Caco-2 (cell line): Measurements from ENCODE around the gene COL11A2. TPM values are rescaled to one million over a fixed set of nuclear protein-coding genes. Genes with fewer than 3 reads are reported as not detected.

ENCODE experiments used
- BruUV-seq: library from RNA; stranded (reverse); fragments of 400-500 nt; replicated peaks from 2 replicates; lab custom pipeline; 2021; lab: Mats Ljungman, UMichigan
- CTCF ChIA-PET: fragments of 300-600 bp; sonication (Branson Sonifier 250); formaldehyde crosslinking; loops from one replicate; lab custom pipeline; 2022; ENCODE audit warnings: antibody characterized with exemption; lab: Charles Lee
- POLR2A ChIA-PET: fragments of 300-600 bp; sonication (Branson Sonifier 250); formaldehyde crosslinking; loops from one replicate; lab custom pipeline; 2022; ENCODE audit warnings: antibody characterized with exemption; lab: Charles Lee
- DNase-seq, 2 experiments: peaks; one replicate each; pipeline versions ENCODE4 v3.0.0 to v3.0.0-alpha.2; 2020 to 2022
- H3K27me3 ChIP-seq: replicated peaks from 2 replicates; pipeline ENCODE4 v1.6.0; 2011; ENCODE audit warnings: low read length; ENCODE audit not compliant: control insufficient read depth, insufficient read depth
- H3K36me3 ChIP-seq: 2 replicates; pipeline ENCODE4 v1.5.1; 2011; ENCODE audit warnings: low read length; ENCODE audit not compliant: control insufficient read depth, insufficient read depth
- H3K4me1 ChIP-seq: fragments of 250-450 bp; sonication (Bioruptor Pico); 2 replicates; pipeline ENCODE4 v1.5.1; 2020; ENCODE audit warnings: mild to moderate bottlenecking
- H3K4me3 ChIP-seq: 2 replicates; pipeline ENCODE4 v1.5.1; 2011; ENCODE audit warnings: low read depth, mild to moderate bottlenecking, control low read depth, low read length
- H3K9me3 ChIP-seq: fragments of 250-450 bp; sonication (Bioruptor Pico); 2 replicates; pipeline ENCODE4 v1.5.1; 2020; ENCODE audit warnings: mild to moderate bottlenecking, moderate library complexity
- H3K27ac Mint-ChIP-seq: one replicate; pipeline ENCODE4 v1.8.0; 2022; ENCODE audit warnings: mixed read lengths; ENCODE audit not compliant: unreplicated experiment
- H3K27me3 Mint-ChIP-seq: one replicate; pipeline ENCODE4 v1.8.0; 2022; ENCODE audit warnings: mixed read lengths; ENCODE audit not compliant: insufficient read depth, unreplicated experiment
- H3K36me3 Mint-ChIP-seq: one replicate; pipeline ENCODE4 v1.8.0; 2022; ENCODE audit warnings: mild to moderate bottlenecking, mixed read lengths; ENCODE audit not compliant: insufficient read depth, unreplicated experiment
- H3K4me1 Mint-ChIP-seq: one replicate; pipeline ENCODE4 v1.8.0; 2022; ENCODE audit warnings: low read depth, mixed read lengths; ENCODE audit not compliant: unreplicated experiment
- H3K4me3 Mint-ChIP-seq: one replicate; pipeline ENCODE4 v1.8.0; 2022; ENCODE audit warnings: mild to moderate bottlenecking, moderate library complexity, mixed read lengths; ENCODE audit not compliant: unreplicated experiment
- H3K9me3 Mint-ChIP-seq: one replicate; pipeline ENCODE4 v1.8.0; 2022; ENCODE audit warnings: mixed read lengths; ENCODE audit not compliant: unreplicated experiment
- intact Hi-C: fragments of 100-400 bp; cut with micrococcal nuclease; formaldehyde crosslinking; loops from one replicate; pipeline ENCODE4 v1.10.0; 2022; ENCODE audit not compliant: unreplicated experiment
- total RNA-seq: library from RNA; stranded (reverse); gene quantifications from 2 replicates; pipeline ENCODE4 v1.2.3, GENCODE V29; 2022
- TF ChIP-seq, protein P1 (sequence below), 2 experiments: fragments of 200-600 bp in 1 of 2; IDR thresholded peaks; 1 replicate in 1 of 2; 2 replicates in 1 of 2; pipeline versions ENCODE4 v1.5.1 to v1.8.0; 2011 to 2022; ENCODE audit warnings: antibody characterized with exemption in 1 of 2, control low read depth in 1 of 2, inconsistent platforms in 1 of 2, low read depth in 1 of 2, low read length in 1 of 2, mild to moderate bottlenecking in 1 of 2, moderate library complexity in 1 of 2; ENCODE audit not compliant: insufficient read depth in 1 of 2, severe bottlenecking in 1 of 2, unreplicated experiment in 1 of 2

The COL11A2 gene
- total RNA-seq, 1 experiment from 2014 or later = 1.3 TPM

DNA sequence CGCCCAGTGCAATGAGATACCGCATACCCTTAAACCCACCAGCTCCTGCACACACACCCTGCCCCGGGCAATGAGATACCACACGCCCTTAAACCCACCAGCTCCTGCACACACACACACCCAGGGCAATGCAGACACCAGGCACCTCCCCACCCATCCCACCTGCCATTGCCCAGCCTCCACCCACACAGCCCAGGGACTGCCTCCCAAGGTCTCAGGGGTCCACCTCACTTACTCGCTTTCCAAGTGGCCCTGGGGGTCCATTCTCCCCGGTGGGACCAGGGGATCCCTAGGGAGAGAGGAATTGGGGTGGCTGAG is 24.0 kb downstream of the COL11A2 start:
- intact Hi-C loops = no loop called here
- no peaks in the 10 kb centered on the region for H3K4me1 ChIP-seq
- H3K4me3 Mint-ChIP-seq = no peak overlapping the region
- H3K4me3 ChIP-seq = no peak overlapping the region
- no peak overlapping the region for H3K27ac Mint-ChIP-seq
- H3K9me3 ChIP-seq = no peaks in the 10 kb centered on the region
- no peaks in the 10 kb centered on the region for H3K36me3 Mint-ChIP-seq
- ChIA-PET CTCF (no interaction called here), POLR2A (no interaction called here)
- no peaks in the 10 kb centered on the region for H3K4me1 Mint-ChIP-seq
- BruUV-seq = no TSS peak
- TF ChIP-seq, protein P1, sequence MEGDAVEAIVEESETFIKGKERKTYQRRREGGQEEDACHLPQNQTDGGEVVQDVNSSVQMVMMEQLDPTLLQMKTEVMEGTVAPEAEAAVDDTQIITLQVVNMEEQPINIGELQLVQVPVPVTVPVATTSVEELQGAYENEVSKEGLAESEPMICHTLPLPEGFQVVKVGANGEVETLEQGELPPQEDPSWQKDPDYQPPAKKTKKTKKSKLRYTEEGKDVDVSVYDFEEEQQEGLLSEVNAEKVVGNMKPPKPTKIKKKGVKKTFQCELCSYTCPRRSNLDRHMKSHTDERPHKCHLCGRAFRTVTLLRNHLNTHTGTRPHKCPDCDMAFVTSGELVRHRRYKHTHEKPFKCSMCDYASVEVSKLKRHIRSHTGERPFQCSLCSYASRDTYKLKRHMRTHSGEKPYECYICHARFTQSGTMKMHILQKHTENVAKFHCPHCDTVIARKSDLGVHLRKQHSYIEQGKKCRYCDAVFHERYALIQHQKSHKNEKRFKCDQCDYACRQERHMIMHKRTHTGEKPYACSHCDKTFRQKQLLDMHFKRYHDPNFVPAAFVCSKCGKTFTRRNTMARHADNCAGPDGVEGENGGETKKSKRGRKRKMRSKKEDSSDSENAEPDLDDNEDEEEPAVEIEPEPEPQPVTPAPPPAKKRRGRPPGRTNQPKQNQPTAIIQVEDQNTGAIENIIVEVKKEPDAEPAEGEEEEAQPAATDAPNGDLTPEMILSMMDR (IDR thresholded peaks at IDR 0.05; ENCODE audit: insufficient read depth in 1 of 2, low read depth in 1 of 2, low read length in 1 of 2, severe bottlenecking in 1 of 2, unreplicated experiment in 1 of 2) = no peak
- H3K36me3 ChIP-seq = no peaks in the 10 kb centered on the region
- no peak for DNase-seq
- peaks cover 12% of the 10 kb centered on the region for H3K27me3 Mint-ChIP-seq
- H3K9me3 Mint-ChIP-seq = no peaks in the 10 kb centered on the region
- no peaks in the 10 kb centered on the region for H3K27me3 ChIP-seq

DNA sequence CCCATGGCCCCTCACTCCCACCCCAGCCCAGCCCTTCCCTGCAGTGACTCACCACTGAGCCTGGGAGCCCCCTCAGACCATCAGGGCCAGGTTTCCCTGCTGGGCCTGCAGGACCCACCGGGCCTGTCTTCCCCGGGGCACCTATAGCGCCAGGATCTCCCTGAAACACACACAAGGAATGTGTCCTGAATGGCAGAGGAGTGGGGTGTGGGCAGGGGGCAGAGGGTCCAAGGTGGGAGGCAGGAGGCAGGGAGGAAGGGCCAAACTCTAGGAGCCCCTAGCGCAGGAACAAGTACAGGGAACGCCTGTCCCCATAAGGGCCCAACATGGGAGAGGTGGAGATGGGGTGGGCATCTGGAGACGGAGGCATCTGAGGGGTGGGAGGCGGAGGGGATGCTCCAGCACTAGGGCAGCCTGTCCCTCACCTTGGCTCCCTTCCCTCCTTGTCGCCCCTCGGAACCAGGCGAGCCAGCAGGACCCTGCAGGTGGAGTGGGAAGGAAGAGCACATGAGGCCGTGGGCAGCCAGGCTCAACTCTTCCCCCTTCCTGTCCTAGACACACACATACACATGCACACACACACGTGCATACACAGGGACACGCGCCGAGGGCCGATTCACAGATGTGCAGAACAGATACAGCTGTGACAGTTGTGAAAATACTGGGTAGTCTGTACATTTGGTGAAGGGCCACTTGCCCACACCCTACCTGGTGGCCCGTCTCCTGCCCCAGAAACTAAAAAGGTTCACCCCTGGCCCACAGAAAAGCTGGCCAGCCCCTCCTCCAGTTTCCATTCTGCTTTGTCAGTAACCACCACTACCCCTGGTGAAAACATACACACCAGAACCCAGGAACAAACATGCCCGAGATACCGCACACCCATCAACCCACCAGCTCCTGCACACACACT is 24.6 kb downstream of the COL11A2 start:
- Histone ChIP-seq H3K36me3 (no peaks in the 10 kb centered on the region), H3K9me3 (no peaks in the 10 kb centered on the region), H3K27me3 (no peaks in the 10 kb centered on the region), H3K4me1 (no peaks in the 10 kb centered on the region), H3K4me3 (no peak overlapping the region)
- intact Hi-C loops = no loop called here
- no peak overlapping the region for H3K27ac Mint-ChIP-seq
- CTCF ChIA-PET = no interaction called here
- H3K4me3 Mint-ChIP-seq = no peak overlapping the region
- H3K27me3 Mint-ChIP-seq = peaks cover 12% of the 10 kb centered on the region
- no peaks in the 10 kb centered on the region for H3K9me3 Mint-ChIP-seq
- POLR2A ChIA-PET = no interaction called here
- no TSS peak for BruUV-seq
- DNase-seq = no peak
- H3K4me1 Mint-ChIP-seq = no peaks in the 10 kb centered on the region
- H3K36me3 Mint-ChIP-seq = no peaks in the 10 kb centered on the region
- TF ChIP-seq, protein P1 (IDR thresholded peaks at IDR 0.05; ENCODE audit: insufficient read depth in 1 of 2, low read depth in 1 of 2, low read length in 1 of 2, severe bottlenecking in 1 of 2, unreplicated experiment in 1 of 2) = no peak

DNA sequence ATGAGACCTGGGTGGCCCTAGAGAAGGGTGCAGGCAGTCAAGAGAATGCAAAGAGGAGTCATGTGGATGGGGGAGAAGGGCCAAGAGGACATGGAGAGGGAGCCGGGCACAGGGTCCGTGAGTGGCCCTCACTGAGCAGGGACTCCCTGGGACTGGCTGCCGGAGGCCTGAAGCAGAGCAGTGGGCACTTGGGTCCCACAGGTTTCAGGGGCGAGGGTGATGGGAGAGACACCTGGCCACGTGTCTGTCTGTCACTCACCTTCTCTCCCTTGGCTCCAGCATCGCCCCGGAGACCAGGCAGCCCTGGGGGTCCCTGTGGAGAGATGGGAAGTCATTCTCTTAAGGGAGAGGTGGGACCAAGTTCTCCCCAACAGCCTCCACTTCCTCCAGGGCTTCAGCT is 25.5 kb downstream of the COL11A2 start:
- POLR2A ChIA-PET = no interaction called here
- Histone ChIP-seq H3K4me1 (no peaks in the 10 kb centered on the region), H3K36me3 (no peaks in the 10 kb centered on the region), H3K27me3 (no peaks in the 10 kb centered on the region), H3K4me3 (no peak overlapping the region), H3K9me3 (no peaks in the 10 kb centered on the region)
- CTCF ChIA-PET = no interaction called here
- no TSS peak for BruUV-seq
- DNase-seq = no peak
- H3K9me3 Mint-ChIP-seq = no peaks in the 10 kb centered on the region
- no peaks in the 10 kb centered on the region for H3K36me3 Mint-ChIP-seq
- no peak overlapping the region for H3K27ac Mint-ChIP-seq
- peaks cover 12% of the 10 kb centered on the region for H3K27me3 Mint-ChIP-seq
- no peak overlapping the region for H3K4me3 Mint-ChIP-seq
- H3K4me1 Mint-ChIP-seq = peaks cover 4% of the 10 kb centered on the region
- TF ChIP-seq, protein P1 (IDR thresholded peaks at IDR 0.05; ENCODE audit: insufficient read depth in 1 of 2, low read depth in 1 of 2, low read length in 1 of 2, severe bottlenecking in 1 of 2, unreplicated experiment in 1 of 2) = no peak
- intact Hi-C loops = no loop called here
